IPS-NIHi11 (cell line): Measurements from ENCODE around the gene KNOP1.
A peak's percentile ranks its signal among the peaks of the same experiment; 100 is the strongest.
"Not testable (repeated sequence)": the region's sequence is repeated elsewhere in the genome, so short reads cannot be mapped to it uniquely, and the experiment has no call there.

Experiments
- DNase-seq: peaks from one replicate; pipeline ENCODE4 v3.0.0; 2012; ENCODE audit warnings: mixed read lengths, low spot score

KNOP1 gene

DNA sequence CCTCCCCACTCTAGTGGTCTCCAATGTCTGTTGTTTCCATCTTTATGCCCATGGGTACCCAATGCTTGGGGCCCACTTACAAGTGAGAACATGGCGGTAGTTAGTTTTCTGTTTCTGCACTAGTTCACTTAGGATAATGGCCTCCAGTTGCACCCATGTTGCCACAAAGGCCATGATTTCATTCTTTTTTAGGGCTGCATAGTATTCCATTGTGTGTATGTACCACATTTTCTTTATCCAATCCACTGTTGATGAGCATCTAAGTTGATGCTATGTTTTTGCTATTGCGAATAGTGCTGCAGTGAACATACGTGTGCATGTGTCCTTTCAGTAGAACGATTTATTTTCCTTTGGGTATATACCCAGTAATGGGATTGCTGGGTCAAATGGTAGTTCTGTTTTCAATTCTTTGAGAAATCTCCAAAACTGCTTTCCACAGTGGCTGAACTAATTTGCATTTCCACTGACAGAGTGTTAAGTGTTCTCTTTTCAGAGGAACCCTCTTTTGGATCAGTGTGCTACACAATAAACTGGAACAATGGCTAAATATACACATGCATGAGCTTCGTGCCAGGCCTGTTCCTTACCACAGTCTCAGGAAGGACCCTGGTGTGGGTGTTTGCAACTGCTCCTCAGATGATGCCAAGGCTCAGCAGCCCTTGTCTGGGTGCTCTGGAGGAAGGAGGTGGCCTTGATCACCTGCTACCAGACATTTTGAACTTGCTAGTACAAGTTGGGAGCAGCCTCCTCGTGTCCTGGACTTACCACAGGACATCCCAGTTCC is 34.4 kb downstream of the KNOP1 start:
- DNase-seq, result no peak

DNA sequence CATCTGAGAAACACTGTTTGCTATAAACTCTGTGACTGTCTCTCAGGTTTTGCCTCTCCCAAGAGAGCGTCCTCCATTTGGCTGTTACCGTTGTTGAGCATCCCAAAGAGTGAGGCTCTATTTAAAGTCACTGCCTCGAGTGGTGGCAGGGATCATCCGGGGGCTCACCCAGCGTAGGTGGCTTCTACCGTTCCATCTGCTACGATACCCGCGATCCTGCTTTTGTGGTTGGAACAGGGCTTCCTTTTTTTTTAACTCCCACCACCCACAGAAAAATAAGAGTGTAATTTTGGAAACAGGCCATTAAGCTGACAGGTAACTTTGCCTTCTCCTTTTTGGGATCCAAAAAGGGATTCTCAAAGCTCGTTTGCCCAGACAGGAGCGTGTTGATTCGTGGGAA is 36.4 kb downstream of the KNOP1 start:
- DNase-seq, result no peak

DNA sequence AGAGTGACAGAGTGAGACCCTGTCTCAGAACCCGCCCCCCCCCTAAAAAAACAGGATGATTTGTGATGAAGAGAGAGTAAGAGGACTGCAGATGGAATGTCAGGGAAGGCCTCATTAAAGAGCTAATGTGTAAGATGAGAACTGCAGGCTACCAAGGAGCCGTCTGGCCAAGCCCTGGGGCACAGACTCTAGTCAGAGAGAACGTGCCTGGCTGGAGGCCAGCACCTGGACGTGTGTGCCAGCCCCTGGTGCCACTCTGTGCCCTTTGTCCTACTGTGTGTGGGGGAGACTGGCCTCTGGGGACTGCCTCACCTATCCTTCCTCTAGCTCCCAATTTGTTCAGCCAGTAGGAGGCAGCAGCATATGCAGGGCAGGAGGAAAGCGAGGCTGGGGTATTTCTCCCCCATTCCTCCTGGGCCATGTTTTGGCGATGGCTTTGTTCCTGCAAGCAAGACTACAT is 37.1 kb downstream of the KNOP1 start:
- peak; percentile 53 for DNase-seq

DNA sequence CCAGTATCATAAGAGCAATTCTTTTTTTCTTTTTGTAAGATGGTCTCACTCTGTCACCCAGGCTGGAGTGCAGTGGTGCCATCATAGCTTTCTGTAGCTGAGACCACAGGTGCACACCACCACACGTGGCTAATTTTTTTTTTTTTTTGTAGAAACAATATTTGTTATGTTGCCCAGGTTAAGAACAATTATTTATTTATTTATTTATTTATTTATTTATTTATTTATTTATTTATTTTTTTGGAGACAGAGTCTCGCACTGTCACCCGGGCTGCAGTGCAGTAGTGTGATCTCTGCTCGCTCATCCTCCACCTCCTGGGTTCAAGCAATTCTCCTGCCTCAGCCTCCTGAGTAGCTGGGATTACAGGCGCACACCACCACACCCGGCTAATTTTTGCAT is 38.7 kb downstream of the KNOP1 start:
- DNase-seq, result not testable (repeated sequence)

DNA sequence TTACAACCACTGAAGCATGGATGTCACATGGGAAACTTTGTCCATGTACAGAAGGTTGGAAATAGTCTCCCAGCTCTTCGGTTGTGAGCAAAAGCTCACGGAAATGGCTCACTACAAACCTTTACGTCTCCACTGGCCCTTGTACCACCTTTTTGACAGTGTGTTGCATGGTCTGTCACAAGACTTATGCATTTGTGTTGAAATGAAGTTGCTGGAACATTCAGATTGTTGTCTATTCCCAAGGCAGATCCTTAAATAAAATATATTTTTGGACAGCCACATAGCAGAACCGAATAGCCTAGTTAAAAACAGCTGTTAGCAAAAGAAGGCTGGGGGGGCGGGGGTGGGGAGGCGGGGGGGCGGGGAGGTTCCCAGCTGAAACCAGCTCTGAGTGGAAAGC is 39.2 kb downstream of the KNOP1 start:
- no peak for DNase-seq

DNA sequence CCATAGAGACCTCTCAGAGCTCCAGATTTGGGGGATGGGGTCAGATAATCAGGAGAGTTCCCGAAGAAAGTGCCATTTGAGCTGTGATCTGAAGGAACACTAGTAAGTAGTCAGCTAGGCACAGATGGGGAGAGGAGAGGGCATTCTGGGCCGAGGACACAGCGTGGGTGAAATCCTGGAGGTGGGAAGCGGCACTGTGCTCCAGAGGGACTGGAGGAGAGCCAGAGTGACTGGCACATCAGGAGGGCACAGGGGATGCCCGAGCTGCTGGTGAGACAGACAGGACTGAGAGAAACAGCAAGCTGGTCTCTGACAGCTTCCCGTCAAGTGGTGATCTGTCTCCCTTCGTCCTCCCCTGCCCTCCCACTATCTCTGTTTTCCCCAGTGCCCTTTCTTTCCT is 40.6 kb downstream of the KNOP1 start:
- DNase-seq, result no peak

DNA sequence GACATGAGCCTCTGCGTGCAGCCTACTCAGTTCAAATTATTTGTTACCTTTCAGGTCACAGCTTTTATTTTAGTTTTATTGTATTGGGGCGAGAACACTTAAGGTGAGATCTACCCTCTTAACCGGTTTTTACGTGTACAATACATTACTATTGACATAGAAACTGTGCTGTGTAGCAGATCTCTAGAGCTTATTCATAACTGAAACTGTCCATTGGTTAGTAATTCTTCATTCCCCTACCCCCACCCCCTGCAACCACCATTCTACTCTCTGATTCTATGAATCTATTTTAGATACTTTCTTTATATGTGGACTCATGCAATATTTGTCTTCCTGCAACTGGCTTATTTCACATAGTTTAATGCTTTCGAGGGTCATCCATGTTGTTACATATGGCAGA is 43.5 kb downstream of the KNOP1 start:
- DNase-seq, result no peak

DNA sequence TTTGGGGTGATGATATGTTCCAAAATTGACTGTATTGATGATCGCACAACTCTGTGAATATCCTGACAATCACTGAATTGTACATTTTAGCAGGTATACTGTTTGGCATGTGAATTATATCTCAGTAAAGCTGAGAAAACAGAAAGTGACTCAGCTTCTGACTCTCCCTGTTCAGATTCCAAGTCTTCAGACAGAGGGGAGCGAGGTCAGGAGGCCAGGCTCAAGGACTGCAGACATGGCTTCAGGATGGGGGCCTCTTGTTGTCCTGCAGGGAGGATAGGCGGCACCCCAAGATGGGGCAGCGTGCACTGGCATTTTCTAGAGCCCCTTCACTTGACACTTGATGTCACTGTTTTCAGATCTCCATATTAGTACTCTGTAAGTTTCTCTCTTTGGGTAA is 45.6 kb downstream of the KNOP1 start:
- no peak for DNase-seq

DNA sequence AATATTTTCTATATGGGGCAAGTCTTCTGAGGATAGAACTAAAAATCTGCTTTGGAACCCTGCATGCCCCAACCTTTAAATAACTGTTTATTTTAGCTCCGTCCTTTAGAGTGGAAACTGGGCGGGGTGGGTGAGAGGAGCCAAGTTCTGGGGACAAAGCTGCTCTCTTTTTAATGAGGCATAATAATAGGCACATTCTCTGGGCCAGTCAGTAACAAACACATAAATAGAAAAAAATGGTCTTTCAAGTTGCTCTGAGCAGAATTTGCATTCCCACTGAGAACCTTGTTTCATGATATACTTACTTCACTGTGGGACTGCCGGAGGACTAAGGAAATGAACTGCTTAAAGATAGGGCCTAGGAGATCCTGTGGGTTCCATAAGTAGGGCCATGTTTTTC is 51.5 kb downstream of the KNOP1 start:
- no peak for DNase-seq

DNA sequence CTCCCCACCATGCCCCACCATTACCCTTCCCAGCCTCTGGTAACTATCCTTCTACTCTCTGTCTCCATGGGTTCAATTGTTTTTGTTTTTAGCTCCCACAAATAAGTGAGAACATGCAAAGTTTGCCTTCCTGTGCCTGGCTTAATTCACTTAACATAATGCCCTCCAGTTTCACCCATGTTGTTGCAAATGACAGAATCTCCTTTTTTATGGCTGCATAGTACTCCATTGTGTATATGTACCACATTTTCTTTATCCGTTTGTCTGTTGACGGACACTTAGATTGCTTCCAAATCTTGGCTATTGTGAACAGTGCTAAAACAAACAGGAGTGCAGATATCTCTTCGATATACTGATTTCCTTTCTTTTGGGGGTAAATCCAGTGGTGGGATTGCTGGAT is 52.7 kb downstream of the KNOP1 start:
- DNase-seq, result not testable (repeated sequence)

DNA sequence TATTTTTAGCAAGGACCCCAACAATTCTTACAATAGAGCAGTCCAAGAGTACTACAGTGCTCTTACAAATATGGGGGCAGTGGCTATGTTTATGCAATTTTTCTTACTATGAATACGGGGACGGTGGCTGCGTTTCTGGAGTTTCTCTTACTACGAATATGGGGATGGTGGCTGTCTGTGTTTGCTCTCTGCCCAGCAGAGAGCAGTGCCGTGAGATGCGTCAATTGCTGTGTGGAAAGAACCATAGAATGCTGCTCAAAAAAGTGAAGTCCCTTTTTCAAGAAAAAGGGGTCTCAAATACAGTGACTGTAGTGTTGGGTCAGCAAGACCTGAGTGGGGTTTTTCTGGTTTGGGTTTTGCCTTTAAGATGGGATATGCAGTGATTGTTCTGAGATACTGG is 53.9 kb downstream of the KNOP1 start:
- DNase-seq, result no peak

DNA sequence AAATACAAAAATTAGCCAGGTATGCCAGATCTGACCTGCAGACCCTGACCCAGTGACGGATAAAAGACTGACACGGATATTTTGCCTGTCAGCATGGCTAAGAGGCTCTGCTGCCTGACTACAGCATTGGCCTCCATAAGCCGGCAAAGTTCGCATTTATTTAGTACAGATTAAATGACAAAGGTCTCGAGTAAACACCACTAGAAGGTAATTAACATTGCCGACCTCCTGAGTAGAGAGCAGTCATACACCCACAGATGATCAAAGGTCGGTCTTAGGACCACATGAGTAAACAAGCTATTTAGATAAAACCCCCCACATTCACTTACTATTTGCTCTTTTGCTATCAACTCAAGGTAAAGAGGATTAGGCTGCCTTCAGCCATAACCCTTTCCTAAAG is 55.7 kb downstream of the KNOP1 start:
- no peak for DNase-seq

DNA sequence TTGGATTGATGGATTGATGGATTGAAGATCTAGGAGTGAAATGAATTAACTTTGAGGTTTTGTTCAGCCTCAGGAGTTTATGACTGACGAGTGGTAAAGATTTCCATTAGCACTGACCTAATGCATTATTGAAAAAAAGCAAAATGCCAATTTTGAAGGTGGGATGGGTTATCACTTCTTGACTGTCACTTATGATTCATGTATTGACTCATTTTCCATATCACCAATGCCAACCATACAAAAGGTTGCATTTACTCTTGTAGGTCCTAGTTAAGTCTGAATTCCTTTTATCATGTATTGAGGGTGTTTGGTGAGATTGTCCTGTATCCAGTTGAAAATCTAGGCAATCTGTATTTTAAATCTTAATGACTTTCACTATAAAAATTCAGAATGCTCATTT is 57.6 kb downstream of the KNOP1 start:
- DNase-seq, result no peak

DNA sequence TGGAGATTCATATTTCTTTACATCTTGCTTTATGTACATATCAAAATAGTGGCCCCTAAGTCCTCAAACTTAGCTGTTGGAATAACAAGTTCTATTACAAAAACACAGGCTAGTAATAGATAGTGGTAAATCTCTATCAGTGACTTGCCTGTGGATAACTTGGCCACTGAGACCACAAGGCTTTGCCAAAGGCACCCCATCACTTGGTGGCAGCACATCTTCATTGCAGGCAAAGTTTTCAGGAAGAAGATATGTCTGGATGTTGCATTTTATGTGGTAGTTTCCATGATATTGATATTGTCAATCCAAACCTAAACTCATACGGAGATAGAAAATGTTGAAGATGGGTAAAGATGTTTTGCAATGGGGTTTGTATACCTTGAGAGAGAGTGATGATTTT is 58.5 kb downstream of the KNOP1 start:
- no peak for DNase-seq

DNA sequence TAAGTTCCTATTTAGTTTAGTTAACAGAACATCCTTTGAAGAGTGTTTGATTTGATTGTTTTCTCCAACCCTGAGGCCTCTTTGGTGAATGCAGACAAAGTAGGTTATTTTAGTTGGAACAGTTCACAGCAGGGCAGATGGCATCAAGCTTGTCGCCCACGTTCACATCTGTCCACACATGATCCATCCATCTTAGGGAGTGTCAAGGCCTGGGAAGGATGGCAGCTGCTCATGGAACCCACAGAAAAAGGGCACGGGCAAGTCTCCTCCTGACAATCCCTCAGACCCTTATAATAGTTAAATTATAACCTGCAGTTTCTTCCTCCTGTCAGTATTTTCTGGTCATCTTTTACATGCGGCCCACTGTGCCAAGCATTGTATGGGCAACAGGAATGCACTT is 60.2 kb downstream of the KNOP1 start:
- DNase-seq, result no peak

DNA sequence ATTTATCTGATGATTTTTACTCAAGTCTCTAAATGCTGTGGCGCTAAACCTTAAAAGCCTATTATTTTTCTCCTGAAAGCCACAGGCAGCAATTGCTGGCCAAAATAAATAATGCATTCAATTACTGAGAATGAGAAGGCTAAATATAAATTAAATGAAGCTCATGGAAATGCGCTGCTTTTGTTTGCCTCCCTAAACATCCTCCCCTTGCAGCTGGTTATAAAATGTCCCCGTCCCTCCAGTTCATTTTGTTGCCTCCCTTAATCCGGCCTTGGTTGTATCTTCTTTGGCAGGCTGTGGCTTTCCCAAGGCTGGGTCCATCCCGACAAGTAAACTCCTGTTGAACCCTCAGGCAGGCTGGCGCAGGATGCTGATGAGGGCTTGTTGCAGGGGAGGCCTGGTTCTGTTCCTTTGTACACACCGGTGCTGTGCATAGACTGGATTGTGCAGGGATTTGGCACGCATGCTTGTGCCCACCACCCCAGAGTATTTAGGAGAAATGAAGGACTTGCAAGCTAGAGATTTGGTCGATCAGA is 62.7 kb downstream of the KNOP1 start:
- DNase-seq, result no peak

DNA sequence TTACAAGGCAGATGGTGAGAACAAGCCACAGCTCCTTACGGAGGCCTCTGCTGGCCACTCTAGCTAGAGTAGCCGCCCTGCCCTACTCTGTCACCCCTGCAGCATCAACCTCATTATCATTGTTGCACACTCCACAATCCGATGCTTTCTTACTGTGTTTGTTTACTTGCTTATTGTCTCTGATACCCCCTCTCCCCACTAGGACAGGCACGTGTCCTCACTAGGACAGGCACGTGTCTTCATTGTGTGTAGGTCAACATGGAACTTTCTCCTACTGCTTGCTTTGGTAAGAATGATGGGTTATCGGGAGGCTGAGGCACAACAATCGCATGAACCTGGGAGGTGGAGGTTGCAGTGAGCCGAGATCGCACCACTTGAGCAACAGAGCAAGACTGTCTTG is 63.9 kb downstream of the KNOP1 start:
- DNase-seq, result no peak
